Central memory CD8-positive, alpha-beta T cell (primary cell): Measurements from ENCODE around the gene ODAD4.

Experiments used
- ATAC-seq: fragments of 150-1000 bp; cut with Tn5 transposase; replicated peaks from 2 replicates; pipeline ENCODE4 v1.10.0; 2022; ENCODE audit warnings: mild to moderate bottlenecking, moderate FRiP score, moderate number of reproducible peaks; ENCODE audit not compliant: poor library complexity, severe bottlenecking; ENCODE audit errors: extremely low read depth
- DNase-seq, 2 donors: peaks; one replicate each; pipeline ENCODE4 v3.0.0; 2021; ENCODE audit warnings: low spot score in 2 of 2
- H3K27ac Mint-ChIP-seq: one replicate; pipeline ENCODE4 v1.8.0; 2022; ENCODE audit warnings: low read depth, mild to moderate bottlenecking, moderate library complexity, mixed read lengths
- H3K27me3 Mint-ChIP-seq: one replicate; pipeline ENCODE4 v1.8.0; 2022; ENCODE audit warnings: mixed read lengths
- H3K36me3 Mint-ChIP-seq: one replicate; pipeline ENCODE4 v1.8.0; 2022; ENCODE audit warnings: mild to moderate bottlenecking, moderate library complexity, mixed read lengths; ENCODE audit not compliant: insufficient read depth
- H3K4me1 Mint-ChIP-seq: one replicate; pipeline ENCODE4 v1.8.0; 2022; ENCODE audit warnings: mixed read lengths
- H3K4me3 Mint-ChIP-seq: one replicate; pipeline ENCODE4 v1.8.0; 2022; ENCODE audit warnings: mild to moderate bottlenecking, moderate library complexity, mixed read lengths
- H3K9me3 Mint-ChIP-seq: one replicate; pipeline ENCODE4 v1.8.0; 2022; ENCODE audit warnings: mixed read lengths

ODAD4 gene

GRCh38 chr17:41935641-41936040, 5.2 kb downstream of the ODAD4 start:
- Mint-ChIP-seq H3K4me1 (peaks cover 6% of the 10 kb centered on the region), H3K4me3 (no peak overlapping the region), H3K9me3 (no peaks in the 10 kb centered on the region), H3K36me3 (peaks cover 6% of the 10 kb centered on the region), H3K27me3 (peaks cover 5% of the 10 kb centered on the region), H3K27ac (no peak overlapping the region)
- DNase-seq (no peak), ATAC-seq (no peak)

- ATAC-seq, result no peak
- H3K4me1 Mint-ChIP-seq, result no peaks in the 10 kb centered on the region
- no peak overlapping the region for H3K27ac Mint-ChIP-seq
- DNase-seq, result no peak
- H3K27me3 Mint-ChIP-seq, result peaks cover 13% of the 10 kb centered on the region
- H3K36me3 Mint-ChIP-seq, result no peaks in the 10 kb centered on the region
- H3K9me3 Mint-ChIP-seq, result no peaks in the 10 kb centered on the region
- H3K4me3 Mint-ChIP-seq, result no peak overlapping the region
These were observed 7.8 kb downstream of the ODAD4 start for GRCh38 chr17:41937970-41938954.

GRCh38 chr17:41939044-41939692, 8.8 kb downstream of the ODAD4 start:
- H3K4me3 Mint-ChIP-seq, result no peak overlapping the region
- no peaks in the 10 kb centered on the region for H3K4me1 Mint-ChIP-seq
- no peak for DNase-seq
- no peak overlapping the region for H3K27ac Mint-ChIP-seq
- H3K27me3 Mint-ChIP-seq, result peaks cover 13% of the 10 kb centered on the region
- H3K9me3 Mint-ChIP-seq, result no peaks in the 10 kb centered on the region
- no peak for ATAC-seq
- no peaks in the 10 kb centered on the region for H3K36me3 Mint-ChIP-seq

- Mint-ChIP-seq H3K9me3 (no peaks in the 10 kb centered on the region), H3K27me3 (peaks cover 13% of the 10 kb centered on the region), H3K27ac (no peak overlapping the region), H3K36me3 (no peaks in the 10 kb centered on the region), H3K4me1 (no peaks in the 10 kb centered on the region), H3K4me3 (no peak overlapping the region)
- ATAC-seq, result no peak
- no peak for DNase-seq
These were observed 9.3 kb downstream of the ODAD4 start for GRCh38 chr17:41939693-41940090.

GRCh38 chr17:41941168-41941567, 10.8 kb downstream of the ODAD4 start:
- no peak for ATAC-seq
- no peaks in the 10 kb centered on the region for H3K36me3 Mint-ChIP-seq
- no peak overlapping the region for H3K27ac Mint-ChIP-seq
- peaks cover 13% of the 10 kb centered on the region for H3K27me3 Mint-ChIP-seq
- no peaks in the 10 kb centered on the region for H3K4me1 Mint-ChIP-seq
- H3K9me3 Mint-ChIP-seq, result no peaks in the 10 kb centered on the region
- DNase-seq, result no peak
- no peak overlapping the region for H3K4me3 Mint-ChIP-seq

GRCh38 chr17:41942626-41943373, 12.4 kb downstream of the ODAD4 start:
- Mint-ChIP-seq H3K27me3 (peaks cover 13% of the 10 kb centered on the region), H3K36me3 (no peaks in the 10 kb centered on the region), H3K4me3 (no peak overlapping the region), H3K27ac (no peak overlapping the region), H3K9me3 (no peaks in the 10 kb centered on the region), H3K4me1 (no peaks in the 10 kb centered on the region)
- ATAC-seq (no peak), DNase-seq (no peak)

GRCh38 chr17:41943492-41943891, 13.1 kb downstream of the ODAD4 start:
- no peak overlapping the region for H3K27ac Mint-ChIP-seq
- peaks cover 13% of the 10 kb centered on the region for H3K27me3 Mint-ChIP-seq
- H3K4me3 Mint-ChIP-seq, result no peak overlapping the region
- ATAC-seq (no peak), DNase-seq (no peak)
- H3K4me1 Mint-ChIP-seq, result no peaks in the 10 kb centered on the region
- no peaks in the 10 kb centered on the region for H3K9me3 Mint-ChIP-seq
- no peaks in the 10 kb centered on the region for H3K36me3 Mint-ChIP-seq

GRCh38 chr17:41944943-41945342, 14.5 kb downstream of the ODAD4 start:
- Mint-ChIP-seq H3K9me3 (no peaks in the 10 kb centered on the region), H3K4me1 (no peaks in the 10 kb centered on the region), H3K27ac (no peak overlapping the region), H3K4me3 (no peak overlapping the region), H3K27me3 (peaks cover 13% of the 10 kb centered on the region), H3K36me3 (no peaks in the 10 kb centered on the region)
- DNase-seq, result no peak
- no peak for ATAC-seq

- H3K9me3 Mint-ChIP-seq, result no peaks in the 10 kb centered on the region
- ATAC-seq, result no peak
- DNase-seq, result no peak
- no peaks in the 10 kb centered on the region for H3K36me3 Mint-ChIP-seq
- H3K27ac Mint-ChIP-seq, result no peak overlapping the region
- H3K4me1 Mint-ChIP-seq, result no peaks in the 10 kb centered on the region
- H3K27me3 Mint-ChIP-seq, result no peaks in the 10 kb centered on the region
- H3K4me3 Mint-ChIP-seq, result no peak overlapping the region
These were observed 18.5 kb downstream of the ODAD4 start for GRCh38 chr17:41948762-41949460.

- ATAC-seq (no peak), DNase-seq (no peak)
- H3K9me3 Mint-ChIP-seq, result no peaks in the 10 kb centered on the region
- H3K36me3 Mint-ChIP-seq, result peaks cover 2% of the 10 kb centered on the region
- H3K4me1 Mint-ChIP-seq, result no peaks in the 10 kb centered on the region
- no peak overlapping the region for H3K27ac Mint-ChIP-seq
- H3K27me3 Mint-ChIP-seq, result no peaks in the 10 kb centered on the region
- no peak overlapping the region for H3K4me3 Mint-ChIP-seq
These were observed 26.1 kb downstream of the ODAD4 start for GRCh38 chr17:41956522-41956921.

GRCh38 chr17:41957031-41957868, 26.8 kb downstream of the ODAD4 start:
- Mint-ChIP-seq H3K27ac (no peak overlapping the region), H3K4me3 (no peak overlapping the region)

More at GRCh38 chr17:41957031-41957868, 26.8 kb downstream of the ODAD4 start:
- H3K27me3 Mint-ChIP-seq, result no peaks in the 10 kb centered on the region
- H3K9me3 Mint-ChIP-seq, result no peaks in the 10 kb centered on the region
- DNase-seq (no peak), ATAC-seq (no peak)
- H3K36me3 Mint-ChIP-seq, result peaks cover 6% of the 10 kb centered on the region
- no peaks in the 10 kb centered on the region for H3K4me1 Mint-ChIP-seq
